SK-N-SH (cell line): ENCODE results near the gene CORO6. TPM values are rescaled to one million over a fixed set of nuclear protein-coding genes. Genes with fewer than 3 reads are reported as not detected.

ENCODE experiments used
- CTCF ChIA-PET: fragments of 300-600, 350-600 bp; formaldehyde crosslinking; extraction: SDS; loops from one replicate; lab custom pipeline; 2021; lab: Yijun Ruan, JAX
- POLR2A ChIA-PET: fragments of 350-600 bp; sonication (Branson Sonifier 250); formaldehyde crosslinking; extraction: SDS; loops from one replicate; lab custom pipeline; 2020; ENCODE audit warnings: antibody characterized with exemption, inconsistent platforms; lab: Yijun Ruan, JAX
- DNase-seq: peaks from one replicate; pipeline ENCODE4 v3.0.0; 2012
- H2AFZ ChIP-seq: fragments of 200-600 bp; sonication (generic); 2 replicates; pipeline ENCODE4 v1.8.1; 2016; ENCODE audit warnings: antibody characterized with exemption, mild to moderate bottlenecking, low read depth
- H3F3A ChIP-seq: fragments of 200-600 bp; sonication (generic); replicated peaks from 2 replicates; pipeline ENCODE3; 2016; ENCODE audit warnings: antibody characterized with exemption, mild to moderate bottlenecking; ENCODE audit not compliant: insufficient read depth
- H3K27ac ChIP-seq, 2 experiments: fragments of 200-500 bp in 1 of 2; fragments of 200-600 bp in 1 of 2; sonication (Bioruptor generic) in 1 of 2; sonication (generic), shearing (Covaris generic) in 1 of 2; 2 replicates each; pipeline versions ENCODE4 v1.5.1 to v1.6.1; 2014 to 2016; ENCODE audit warnings: low read depth in 2 of 2, inconsistent platforms in 1 of 2, low read length in 1 of 2, mild to moderate bottlenecking in 1 of 2, mixed read lengths in 1 of 2
- H3K27me3 ChIP-seq: fragments of 200-600 bp; sonication (generic), shearing (Covaris generic); 2 replicates; pipeline ENCODE4 v1.6.1; 2016; ENCODE audit warnings: mixed run types; ENCODE audit not compliant: insufficient read depth
- H3K36me3 ChIP-seq, 2 experiments: fragments of 200-500 bp in 1 of 2; fragments of 200-600 bp in 1 of 2; sonication (Bioruptor generic) in 1 of 2; sonication (generic) in 1 of 2; replicated peaks in 1 of 2; 2 replicates each; pipeline versions ENCODE3 to v1.5.1; 2014 to 2016; ENCODE audit warnings: low read length in 1 of 2, mild to moderate bottlenecking in 1 of 2; ENCODE audit not compliant: insufficient read depth in 2 of 2, control insufficient read depth in 1 of 2
- H3K4me1 ChIP-seq, 2 experiments: fragments of 200-500 bp in 1 of 2; fragments of 200-600 bp in 1 of 2; sonication (Bioruptor generic) in 1 of 2; sonication (generic), shearing (Covaris generic) in 1 of 2; 2 replicates each; pipeline versions ENCODE4 v1.5.1 to v1.6.1; 2014 to 2016; ENCODE audit warnings: low read depth in 1 of 2, low read length in 1 of 2, mixed run types in 1 of 2; ENCODE audit not compliant: insufficient read depth in 2 of 2, control insufficient read depth in 1 of 2
- H3K4me2 ChIP-seq: fragments of 200-600 bp; sonication (generic), shearing (Covaris generic); 2 replicates; pipeline ENCODE4 v1.6.1; 2017; ENCODE audit warnings: mixed run types
- H3K4me3 ChIP-seq, 2 experiments: fragments of 200-500 bp in 1 of 2; fragments of 200-600 bp in 1 of 2; sonication (Bioruptor generic) in 1 of 2; sonication (generic), shearing (Covaris generic) in 1 of 2; 2 replicates each; pipeline versions ENCODE4 v1.5.1 to v1.8.1; 2014 to 2016; ENCODE audit warnings: low read depth in 2 of 2, inconsistent platforms in 1 of 2, low read length in 1 of 2, mild to moderate bottlenecking in 1 of 2, mixed read lengths in 1 of 2, moderate library complexity in 1 of 2
- H3K79me2 ChIP-seq: fragments of 200-600 bp; sonication (generic); 2 replicates; pipeline ENCODE4 v1.8.1; 2017; ENCODE audit warnings: mild to moderate bottlenecking; ENCODE audit not compliant: insufficient read depth
- H3K9ac ChIP-seq: fragments of 200-600 bp; sonication (generic); 2 replicates; pipeline ENCODE4 v1.6.1; 2017; ENCODE audit warnings: mixed run types
- H3K9me2 ChIP-seq: fragments of 200-600 bp; sonication (generic); 2 replicates; pipeline ENCODE4 v1.6.1; 2017; ENCODE audit warnings: mixed run types
- H3K9me3 ChIP-seq: fragments of 200-600 bp; sonication (generic); 2 replicates; pipeline ENCODE4 v1.6.1; 2017; ENCODE audit warnings: mixed run types, mild to moderate bottlenecking, moderate library complexity
- H4K20me1 ChIP-seq: fragments of 200-600 bp; sonication (generic); 2 replicates; pipeline ENCODE4 v1.6.1; 2017; ENCODE audit warnings: mild to moderate bottlenecking, mixed run types; ENCODE audit not compliant: insufficient read depth
- CHD2 ChIP-seq: fragments of 150-350 bp; IDR thresholded peaks from 2 replicates; pipeline ENCODE4 v1.6.1; 2018; ENCODE audit warnings: low read length; ENCODE audit not compliant: partially characterized antibody
- CTCF ChIP-seq: fragments of 200-600 bp; sonication (generic); IDR thresholded peaks from 2 replicates; pipeline ENCODE4 v1.6.1; 2017; ENCODE audit warnings: antibody characterized with exemption, mild to moderate bottlenecking, moderate library complexity
- EP300 ChIP-seq, 2 experiments: IDR thresholded peaks; 2 replicates each; pipeline versions ENCODE4 v1.4.0 to v1.6.1; 2012; ENCODE audit warnings: borderline replicate concordance in 1 of 2, low read depth in 1 of 2, low read length in 1 of 2
- EZH2phosphoT487 ChIP-seq: fragments of 200-600 bp; sonication (generic); IDR thresholded peaks from 2 replicates; pipeline ENCODE4 v1.6.1; 2017; ENCODE audit warnings: low read depth, mixed run types, mild to moderate bottlenecking, antibody characterized with exemption, moderate library complexity, borderline replicate concordance
- FOXJ3 ChIP-seq: sonication (generic); formaldehyde crosslinking; IDR thresholded peaks from 2 replicates; pipeline ENCODE4 v1.5.1; 2020; ENCODE audit warnings: mild to moderate bottlenecking, missing genetic modification reagents
- GABPA ChIP-seq: IDR thresholded peaks from 2 replicates; pipeline ENCODE4 v1.4.0; 2012; ENCODE audit warnings: low read depth, mild to moderate bottlenecking
- JUND ChIP-seq: IDR thresholded peaks from 2 replicates; pipeline ENCODE4 v1.4.0; 2012
- MXI1 ChIP-seq: IDR thresholded peaks from 2 replicates; pipeline ENCODE4 v1.6.1; 2012; ENCODE audit warnings: mild to moderate bottlenecking, low read depth, low read length, improper control_type of control experiment
- NFIC ChIP-seq: IDR thresholded peaks from 2 replicates; pipeline ENCODE4 v1.4.0; 2012; ENCODE audit warnings: borderline replicate concordance
- POLR2AphosphoS5 ChIP-seq: IDR thresholded peaks from 2 replicates; pipeline ENCODE4 v1.6.1; 2012; ENCODE audit warnings: low read depth, low read length
- RAD21 ChIP-seq: IDR thresholded peaks from 2 replicates; pipeline ENCODE4 v1.6.1; 2012; ENCODE audit warnings: mild to moderate bottlenecking, low read length
- RCOR1 ChIP-seq: fragments of 150-350 bp; IDR thresholded peaks from 2 replicates; pipeline ENCODE4 v1.6.1; 2017; ENCODE audit warnings: antibody characterized with exemption, low read length
- RFX5 ChIP-seq: IDR thresholded peaks from 2 replicates; pipeline ENCODE4 v1.6.1; 2012; ENCODE audit warnings: mild to moderate bottlenecking, improper control_type of control experiment, low read length
- RXRA ChIP-seq: IDR thresholded peaks from 2 replicates; pipeline ENCODE4 v1.4.0; 2012; ENCODE audit warnings: low read depth, mild to moderate bottlenecking, borderline replicate concordance
- SMC3 ChIP-seq: IDR thresholded peaks from 2 replicates; pipeline ENCODE4 v1.6.1; 2012; ENCODE audit warnings: low read depth, low read length, improper control_type of control experiment
- TCF12 ChIP-seq: IDR thresholded peaks from 2 replicates; pipeline ENCODE4 v1.4.0; 2012
- USF2 ChIP-seq: fragments of 150-350 bp; IDR thresholded peaks from 2 replicates; pipeline ENCODE4 v1.6.1; 2017; ENCODE audit warnings: antibody characterized with exemption, low read length, low read depth, borderline replicate concordance
- WGBS: methylation state at CpG from one replicate; pipeline ENCODE4 v1.1.6; 2017; ENCODE audit warnings: low lambda C conversion rate; 5-methylcytosine and 5-hydroxymethylcytosine counted together
- polyA plus RNA-seq, 3 experiments: library from polyadenylated mRNA; depleted of rRNA; stranded (reverse); fragments of >200 nt; gene quantifications; 2 replicates each; pipeline ENCODE4 v1.2.3, GENCODE V29; 2012

Gene CORO6
- polyA plus RNA-seq, 1 of the 3 experiments (the other 2 are of a cell fraction): 18.4 TPM

GRCh38 chr17:29581583-29582253 lies 41.0 kb downstream of the CORO6 start:
- no peaks in the 10 kb centered on the region for H3K9me3 ChIP-seq
- ChIA-PET POLR2A (interaction anchor here (0.6 to 1.5 kb wide), 3 partner anchors 9 to 187 kb away, joined by 3 to 4 read pairs (median 4); no protein-coding TSS in a partner anchor), CTCF (interaction anchor here (0.8 to 12.7 kb wide), 12 partner anchors 10 to 603 kb away, joined by 3 to 166 read pairs (median 8); partner anchors contain the start of genes ABHD15, ANKRD13B and TP53I13)
- TF ChIP-seq GABPA (no peak), CTCF (no peak)
- H3K27me3 ChIP-seq: no peaks in the 10 kb centered on the region
- H3K4me3 ChIP-seq: no peak overlapping the region
- no peak overlapping the region for H2AFZ ChIP-seq
- peaks cover 52% of the 10 kb centered on the region for H3K79me2 ChIP-seq
- WGBS: 98% methylated on average over 8 of the region's 20 CpGs
- H3F3A ChIP-seq: peaks cover 5% of the 10 kb centered on the region
- peaks cover 5 to 29% of the 10 kb centered on the region in 2 experiments; a peak in 2 of 4 replicates for H3K4me1 ChIP-seq
- peaks cover 52% of the 10 kb centered on the region for H4K20me1 ChIP-seq
- H3K36me3 ChIP-seq: peaks cover 9 to 54% of the 10 kb centered on the region in 2 experiments
- DNase-seq: peak; percentile 35
- H3K9me2 ChIP-seq: no peaks in the 10 kb centered on the region
- H3K9ac ChIP-seq: no peak overlapping the region
- no peak overlapping the region; a peak in 1 of 4 replicates for H3K27ac ChIP-seq
- no peak overlapping the region for H3K4me2 ChIP-seq

- CTCF ChIA-PET: interaction anchor here (0.6 to 12.7 kb wide), 25 partner anchors 8 to 602 kb away, joined by 3 to 166 read pairs (median 4); partner anchors contain the start of genes ABHD15, ANKRD13B and TP53I13
- Histone ChIP-seq H3K9ac (no peak overlapping the region), H2AFZ (no peak overlapping the region), H4K20me1 (peaks cover 36% of the 10 kb centered on the region), H3K36me3 (peaks cover 9 to 70% of the 10 kb centered on the region in 2 experiments), H3F3A (peaks cover 5% of the 10 kb centered on the region), H3K4me1 (peaks cover 2 to 17% of the 10 kb centered on the region in 2 experiments; a peak in 2 of 4 replicates), H3K27me3 (no peaks in the 10 kb centered on the region), H3K4me2 (no peak overlapping the region), H3K27ac (peak overlapping the region in 1 of 2 experiments; percentile 53; a peak in 2 of 4 replicates), H3K9me2 (no peaks in the 10 kb centered on the region), H3K79me2 (peaks cover 36% of the 10 kb centered on the region), H3K4me3 (peak overlapping the region in 1 of 2 experiments; percentile 32; a peak in 1 of 4 replicates), H3K9me3 (no peaks in the 10 kb centered on the region)
- POLR2A ChIA-PET: interaction anchor here (1.5 kb wide), 1 partner anchor 11 kb away, joined by 4 read pairs; no protein-coding TSS in a partner anchor
- DNase-seq: peak; percentile 96
- whole genome bisulfite sequencing: 53% methylated on average over 12 of the region's 15 CpGs
- TF ChIP-seq CHD2 (peak; percentile 33), EP300 (IDR thresholded peaks at IDR 0.05; ENCODE audit: borderline replicate concordance in 1 of 2, low read depth in 1 of 2, low read length in 1 of 2) (no peak), RXRA (no peak), GABPA (no peak), RCOR1 (0 out of 2 replicates have a peak, but pooled peaks have one; percentile 21), MXI1 (peak; percentile 93), NFIC (no peak), RAD21 (peak; percentile 92), TCF12 (no peak), EZH2phosphoT487 (no peak), RFX5 (no peak), FOXJ3 (no peak), POLR2AphosphoS5 (no peak), JUND (no peak), SMC3 (peak; percentile 90), CTCF (peak; percentile 85), USF2 (no peak)
These were observed 42.6 kb downstream of the CORO6 start for GRCh38 chr17:29579866-29580771.
